Brain pericyte (primary cell): Measurements from ENCODE around the gene SLC30A3.

ENCODE experiments used
- DNase-seq: peaks from one replicate; pipeline ENCODE4 v3.0.0-alpha.2; 2012; ENCODE audit warnings: low read depth, low spot score

SLC30A3 gene

DNA sequence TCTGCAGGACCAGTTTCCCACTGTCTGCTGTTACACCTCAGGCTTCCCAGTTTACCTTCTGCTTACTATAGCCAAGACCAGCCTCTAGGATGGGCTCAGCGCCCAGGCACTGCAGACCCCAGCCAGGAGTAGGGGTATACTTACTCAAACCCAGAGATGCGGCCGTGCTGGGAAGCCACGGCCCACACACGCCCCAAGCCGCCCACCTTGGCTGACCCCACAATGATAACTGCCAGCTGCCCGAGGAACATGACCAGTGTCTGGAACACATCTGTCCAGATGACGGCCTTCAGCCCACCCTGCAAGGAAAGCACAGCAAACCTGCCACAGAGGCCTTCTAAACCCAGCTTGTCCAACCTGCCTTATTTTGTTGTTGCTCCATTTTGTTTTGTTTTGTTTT is 57.6 kb downstream of the SLC30A3 start:
- DNase-seq, result no peak

GRCh38 chr2:27204566-27204965 is 58.3 kb downstream of the SLC30A3 start:
- no peak for DNase-seq

DNA sequence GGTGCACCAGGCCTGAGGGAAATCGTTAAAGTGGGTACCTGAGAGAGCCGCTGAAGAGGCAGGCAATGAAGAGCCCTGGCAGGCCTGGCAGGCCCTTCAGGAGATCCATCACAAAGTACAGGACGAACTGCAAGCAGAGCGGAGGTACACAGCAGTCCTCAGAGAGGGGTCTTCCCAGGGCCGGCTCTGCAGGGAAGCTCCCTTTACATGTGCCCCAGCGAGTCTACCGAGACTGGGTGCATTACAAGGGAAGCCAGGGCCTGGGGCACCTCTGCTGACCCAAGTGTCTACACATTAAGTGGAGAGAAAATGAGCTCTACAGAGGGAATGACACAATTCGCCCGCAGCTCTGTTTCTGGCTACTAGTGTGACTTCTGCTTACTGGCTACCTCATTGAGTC is 59.1 kb downstream of the SLC30A3 start:
- no peak for DNase-seq
